H1 (cell line): ENCODE measurements around the gene SAMM50. TPM values are rescaled to one million over a fixed set of nuclear protein-coding genes. Genes with fewer than 3 reads are reported as not detected.

Source experiments
- CTCF ChIA-PET: fragments of 300-600 bp; sonication (Branson Sonifier 250); formaldehyde crosslinking; loops from one replicate; lab custom pipeline; 2021; ENCODE audit not compliant: partially characterized antibody; lab: Charles Lee
- POLR2A ChIA-PET: fragments of 300-600 bp; sonication (Branson Sonifier 250); formaldehyde crosslinking; loops from one replicate; lab custom pipeline; 2021; ENCODE audit warnings: inconsistent platforms; ENCODE audit not compliant: partially characterized antibody; lab: Charles Lee
- DNase-seq, 2 experiments: peaks; one replicate each; pipeline versions ENCODE4 v3.0.0 to v3.0.0-alpha.2; 2010 to 2022; ENCODE audit warnings: low spot score in 2 of 2, low read depth in 1 of 2, mixed read lengths in 1 of 2
- FAIRE-seq: peaks from 2 replicates; lab custom pipeline; 2011; peaks lifted over from hg19 to GRCh38; lab: Jason Lieb, UNC
- H2AFZ ChIP-seq: 2 replicates; pipeline ENCODE4 v1.8.1; 2012; ENCODE audit warnings: low read length, inconsistent platforms
- H2AK5ac ChIP-seq: 2 replicates; pipeline ENCODE4 v1.6.1; 2013; ENCODE audit warnings: low read depth, low read length
- H2BK120ac ChIP-seq: replicated peaks from 2 replicates; pipeline ENCODE3; 2013; ENCODE audit warnings: low read depth, low read length, inconsistent platforms
- H2BK12ac ChIP-seq: 2 replicates; pipeline ENCODE4 v1.6.1; 2013; ENCODE audit warnings: low read depth, low read length
- H2BK15ac ChIP-seq: 2 replicates; pipeline ENCODE4 v1.6.1; 2013; ENCODE audit warnings: low read length
- H2BK20ac ChIP-seq: 2 replicates; pipeline ENCODE4 v1.6.1; 2013; ENCODE audit warnings: low read length
- H2BK5ac ChIP-seq: 2 replicates; pipeline ENCODE4 v1.6.1; 2013; ENCODE audit warnings: low read depth, low read length
- H3K14ac ChIP-seq: 2 replicates; pipeline ENCODE4 v1.6.1; 2013; ENCODE audit warnings: inconsistent platforms; ENCODE audit not compliant: insufficient read length
- H3K18ac ChIP-seq: 2 replicates; pipeline ENCODE4 v1.6.1; 2013; ENCODE audit warnings: low read length; ENCODE audit errors: extremely low read depth
- H3K23ac ChIP-seq: 2 replicates; pipeline ENCODE4 v1.6.1; 2013; ENCODE audit warnings: inconsistent platforms; ENCODE audit not compliant: insufficient read length
- H3K23me2 ChIP-seq: 2 replicates; pipeline ENCODE4 v1.6.1; 2013; ENCODE audit warnings: low read depth, low read length
- H3K27ac ChIP-seq: 2 replicates; pipeline ENCODE4 v1.6.1; 2011; ENCODE audit warnings: low read depth, low read length, inconsistent platforms
- H3K27me3 ChIP-seq, 4 experiments: replicated peaks in 1 of 4; 1 replicate in 1 of 4; 2 replicates in 3 of 4; pipeline versions ENCODE4 v1.6.1 to v1.8.1; 2011 to 2013; ENCODE audit warnings: low read length in 3 of 4, mild to moderate bottlenecking in 3 of 4, inconsistent platforms in 2 of 4, mixed read lengths in 2 of 4, moderate library complexity in 1 of 4; ENCODE audit not compliant: control insufficient read depth in 3 of 4, insufficient read depth in 3 of 4; ENCODE audit errors: extremely low read depth in 1 of 4
- H3K36me3 ChIP-seq, 4 experiments: 2 replicates each; pipeline versions ENCODE4 v1.6.1 to v1.8.1; 2011 to 2013; ENCODE audit warnings: mild to moderate bottlenecking in 4 of 4, low read length in 3 of 4, moderate library complexity in 2 of 4, control low read depth in 1 of 4, inconsistent platforms in 1 of 4; ENCODE audit not compliant: insufficient read depth in 4 of 4, control insufficient read depth in 2 of 4
- H3K4ac ChIP-seq: replicated peaks from 2 replicates; pipeline ENCODE3; 2013; ENCODE audit warnings: low read length, low read depth, mixed read lengths, inconsistent platforms; ENCODE audit not compliant: insufficient read length
- H3K4me1 ChIP-seq, 4 experiments: replicated peaks in 1 of 4; 1 replicate in 1 of 4; 2 replicates in 3 of 4; pipeline versions ENCODE4 v1.6.1 to v1.8.1; 2011 to 2013; ENCODE audit warnings: low read length in 3 of 4, inconsistent platforms in 2 of 4, mixed read lengths in 1 of 4; ENCODE audit not compliant: insufficient read depth in 4 of 4, control insufficient read depth in 3 of 4
- H3K4me2 ChIP-seq, 2 experiments: 2 replicates each; pipeline versions ENCODE4 v1.6.1 to v1.8.1; 2011 to 2013; ENCODE audit warnings: low read depth in 2 of 2, low read length in 2 of 2, control low read depth in 1 of 2, inconsistent platforms in 1 of 2, mild to moderate bottlenecking in 1 of 2; ENCODE audit not compliant: insufficient read depth in 1 of 2
- H3K4me3 ChIP-seq, 4 experiments: fragments of 200-600, 300-600 bp in 1 of 4; sonication (generic), shearing (Covaris generic), sonication (Bioruptor Twin) in 1 of 4; 2 replicates each; pipeline versions ENCODE4 v1.5.1 to v1.8.1; 2011 to 2016; ENCODE audit warnings: low read length in 4 of 4, low read depth in 3 of 4, control low read depth in 2 of 4, inconsistent platforms in 2 of 4, mild to moderate bottlenecking in 2 of 4, mixed read lengths in 1 of 4, moderate library complexity in 1 of 4; ENCODE audit not compliant: insufficient read depth in 2 of 4; ENCODE audit errors: extremely low read depth in 1 of 4
- H3K56ac ChIP-seq: replicated peaks from 2 replicates; pipeline ENCODE3; 2013; ENCODE audit warnings: low read depth, mild to moderate bottlenecking, mixed read lengths, low read length, inconsistent platforms; ENCODE audit not compliant: insufficient read length
- H3K79me1 ChIP-seq: 2 replicates; pipeline ENCODE4 v1.6.1; 2013; ENCODE audit warnings: low read depth, low read length, control low read depth
- H3K79me2 ChIP-seq, 2 experiments: 2 replicates each; pipeline versions ENCODE4 v1.6.1 to v1.8.1; 2012 to 2013; ENCODE audit warnings: low read length in 2 of 2, mild to moderate bottlenecking in 2 of 2, inconsistent platforms in 1 of 2; ENCODE audit not compliant: insufficient read depth in 2 of 2, control insufficient read depth in 1 of 2
- H3K9ac ChIP-seq, 4 experiments: replicated peaks in 1 of 4; 1 replicate in 1 of 4; 2 replicates in 3 of 4; pipeline versions ENCODE4 v1.6.1 to v1.8.1; 2011 to 2013; ENCODE audit warnings: low read depth in 3 of 4, low read length in 3 of 4, control low read depth in 2 of 4, mild to moderate bottlenecking in 2 of 4, moderate library complexity in 2 of 4, inconsistent platforms in 1 of 4; ENCODE audit errors: extremely low read depth in 1 of 4
- H3K9me3 ChIP-seq, 2 experiments: 2 replicates each; pipeline versions ENCODE4 v1.6.1 to v1.8.1; 2012 to 2013; ENCODE audit warnings: mild to moderate bottlenecking in 2 of 2, moderate library complexity in 2 of 2, control low read depth in 1 of 2, inconsistent platforms in 1 of 2, low read depth in 1 of 2, low read length in 1 of 2, mixed read lengths in 1 of 2; ENCODE audit not compliant: insufficient read depth in 2 of 2
- H4K20me1 ChIP-seq, 2 experiments: replicated peaks in 1 of 2; 2 replicates each; pipeline versions ENCODE3 to v1.8.1; 2011 to 2013; ENCODE audit warnings: inconsistent platforms in 2 of 2, low read length in 2 of 2, mild to moderate bottlenecking in 1 of 2; ENCODE audit not compliant: insufficient read depth in 2 of 2, control insufficient read depth in 1 of 2
- H4K5ac ChIP-seq: 2 replicates; pipeline ENCODE4 v1.6.1; 2013; ENCODE audit warnings: low read length, low read depth, mixed read lengths, inconsistent platforms; ENCODE audit not compliant: insufficient read length
- H4K8ac ChIP-seq: 2 replicates; pipeline ENCODE4 v1.8.0; 2013; ENCODE audit warnings: mild to moderate bottlenecking, moderate library complexity, low read length, inconsistent platforms; ENCODE audit not compliant: insufficient read depth; ENCODE audit errors: extremely low read depth
- H4K91ac ChIP-seq: replicated peaks from 2 replicates; pipeline ENCODE3; 2013; ENCODE audit warnings: low read length, mixed read lengths, inconsistent platforms; ENCODE audit not compliant: insufficient read length
- ATF2 ChIP-seq: IDR thresholded peaks from 2 replicates; pipeline ENCODE4 v1.6.1; 2012; ENCODE audit warnings: low read length, inconsistent platforms
- BACH1 ChIP-seq: IDR thresholded peaks from 2 replicates; pipeline ENCODE4 v1.6.1; 2012; ENCODE audit warnings: low read length, improper control_type of control experiment
- CEBPB ChIP-seq: IDR thresholded peaks from 2 replicates; pipeline ENCODE4 v1.6.1; 2012; ENCODE audit warnings: low read depth, low read length
- CREB1 ChIP-seq: IDR thresholded peaks from 2 replicates; pipeline ENCODE4 v1.6.1; 2012; ENCODE audit warnings: inconsistent platforms
- GABPA ChIP-seq: IDR thresholded peaks from 2 replicates; pipeline ENCODE4 v1.6.1; 2011; ENCODE audit warnings: mild to moderate bottlenecking, low read length, moderate library complexity, borderline replicate concordance; ENCODE audit not compliant: insufficient read depth
- GTF2F1 ChIP-seq: IDR thresholded peaks from 2 replicates; pipeline ENCODE4 v1.6.1; 2012; ENCODE audit warnings: low read depth, low read length, improper control_type of control experiment, borderline replicate concordance
- JUND ChIP-seq: IDR thresholded peaks from 2 replicates; pipeline ENCODE4 v1.6.1; 2011; ENCODE audit warnings: mild to moderate bottlenecking, improper control_type of control experiment, low read length
- MAFK ChIP-seq: IDR thresholded peaks from 2 replicates; pipeline ENCODE4 v1.6.1; 2012; ENCODE audit warnings: low read depth, mild to moderate bottlenecking, improper control_type of control experiment, low read length
- POLR2AphosphoS5 ChIP-seq: IDR thresholded peaks from 2 replicates; pipeline ENCODE4 v1.6.1; 2011; ENCODE audit warnings: low read depth, low read length
- POU5F1 ChIP-seq: IDR thresholded peaks from 2 replicates; pipeline ENCODE4 v1.6.1; 2011; ENCODE audit warnings: low read depth, mild to moderate bottlenecking, low read length, moderate library complexity
- RXRA ChIP-seq: IDR thresholded peaks from 2 replicates; pipeline ENCODE4 v1.6.1; 2011; ENCODE audit warnings: low read depth, mild to moderate bottlenecking, low read length, moderate library complexity; ENCODE audit not compliant: insufficient read depth
- SRF ChIP-seq: IDR thresholded peaks from 2 replicates; pipeline ENCODE4 v1.6.1; 2011; ENCODE audit warnings: mild to moderate bottlenecking, low read depth, low read length, moderate library complexity
- TAF1 ChIP-seq: IDR thresholded peaks from 2 replicates; pipeline ENCODE4 v1.6.1; 2011; ENCODE audit warnings: mild to moderate bottlenecking, low read depth, low read length
- TCF12 ChIP-seq: IDR thresholded peaks from 2 replicates; pipeline ENCODE4 v1.6.1; 2011; ENCODE audit warnings: low read depth, mild to moderate bottlenecking, low read length
- WGBS, 2 experiments: shearing (Covaris generic) in 1 of 2; methylation state at CpG; one replicate each; pipeline versions ENCODE4 v1.1.6 to v1.1.7; 2013 to 2015; ENCODE audit warnings: low lambda C conversion rate in 2 of 2, mixed read lengths in 2 of 2, inconsistent platforms in 1 of 2, low coverage in 1 of 2, missing lambda C conversion rate in 1 of 2; ENCODE audit not compliant: insufficient replicate concordance in 2 of 2, insufficient coverage in 1 of 2, insufficient read length in 1 of 2; ENCODE audit errors: extremely low coverage in 1 of 2, missing lambda C conversion rate in 1 of 2; 5-methylcytosine and 5-hydroxymethylcytosine counted together
- polyA plus RNA-seq, 7 experiments: library from polyadenylated mRNA; depleted of rRNA in 3 of 7; stranded (reverse) in 5 of 7; unstranded in 2 of 7; fragments of >200 nt in 5 of 7; fragments of 200-250 nt in 2 of 7; gene quantifications; 1 replicate in 5 of 7; 2 replicates in 1 of 7; 4 replicates in 1 of 7; pipeline versions ENCODE4 v1.2.1 to v1.2.3, GENCODE V29; 2011 to 2013; ENCODE audit warnings: missing spikeins in 2 of 7, mixed read lengths in 2 of 7
- total RNA-seq: library from RNA; stranded (reverse); fragmentation: NEBNext Ultra II Directional; extraction: Animal tissue kit (Norgen Biotek cat#: 25700); gene quantifications from 2 replicates; pipeline ENCODE4 v1.2.1, GENCODE V29; 2021

SAMM50 gene
- total and polyA plus RNA-seq, 2 of the 8 experiments (the other 6 are each of a cell fraction or from before 2014, with no cell fraction given): 45.4 to 70.3 TPM

DNA sequence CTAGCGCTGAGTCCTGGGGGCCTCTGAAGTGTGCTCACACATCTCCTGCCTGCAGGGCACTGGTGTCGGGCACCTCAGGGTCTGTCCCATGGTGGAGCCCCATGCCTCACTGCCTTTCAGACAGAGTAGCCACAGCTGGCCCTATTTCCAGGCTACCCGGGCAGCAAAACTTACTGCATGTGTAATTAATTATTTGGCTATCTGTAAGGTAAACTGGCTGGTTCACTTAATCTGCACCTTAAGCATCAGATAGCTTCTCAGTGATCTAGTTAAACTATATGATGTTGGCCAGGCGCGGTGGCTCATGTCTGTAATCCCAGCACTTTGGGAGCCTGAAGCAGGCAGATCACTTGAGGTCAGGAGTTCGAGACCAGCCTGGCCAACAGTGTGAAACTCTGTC is 26.3 kb upstream of the SAMM50 start:
- Histone ChIP-seq H4K91ac (no peak overlapping the region), H3K27ac (no peak overlapping the region), H2BK5ac (no peak overlapping the region), H3K4me3 (no peak overlapping the region), H2BK12ac (no peak overlapping the region), H3K79me1 (peaks cover 12% of the 10 kb centered on the region), H2BK15ac (no peak overlapping the region), H3K9me3 (no peaks in the 10 kb centered on the region), H3K23ac (no peak overlapping the region), H3K4ac (no peak overlapping the region), H3K4me2 (no peak overlapping the region), H2BK20ac (no peak overlapping the region), H3K18ac (no peak overlapping the region), H3K4me1 (peaks cover 4 to 16% (median 12%) of the 10 kb centered on the region in 4 experiments), H4K8ac (no peak overlapping the region), H3K23me2 (peaks cover 7% of the 10 kb centered on the region; the same call in 1 of the 2 replicates), H2AK5ac (no peak overlapping the region), H3K14ac (no peak overlapping the region), H3K27me3 (no peaks in the 10 kb centered on the region), H3K36me3 (peaks cover 28 to 68% (median 43%) of the 10 kb centered on the region in 4 experiments), H3K9ac (no peak overlapping the region), H2BK120ac (no peak overlapping the region), H2AFZ (no peak overlapping the region), H4K20me1 (peaks cover 3 to 36% of the 10 kb centered on the region in 2 experiments), H4K5ac (no peak overlapping the region), H3K79me2 (peaks cover 0 to 17% of the 10 kb centered on the region in 2 experiments; a peak in 1 of 4 replicates), H3K56ac (no peak overlapping the region)
- POLR2A ChIA-PET: interaction anchor here (2.2 kb wide), 1 partner anchor 16 kb away, joined by 4 read pairs; no protein-coding TSS in a partner anchor
- no peak for DNase-seq
- no peak for FAIRE-seq
- CTCF ChIA-PET: interaction anchor here (1.4 to 2.0 kb wide), 2 partner anchors 17 to 44 kb away, joined by 3 to 10 read pairs; no protein-coding TSS in a partner anchor
- 87% methylated on average over 6 of the region's 6 CpGs; no CpG with 5 or more reads in 1 of the 2 experiments for WGBS, 2 experiments
- no peak for TF ChIP-seq TCF12
- no peak for TF ChIP-seq POLR2AphosphoS5
- TF ChIP-seq POU5F1: no peak
- TF ChIP-seq BACH1: no peak
- no peak for TF ChIP-seq GTF2F1
- no peak for TF ChIP-seq CEBPB
- no peak for TF ChIP-seq MAFK
- TF ChIP-seq JUND: no peak
- TF ChIP-seq GABPA: no peak
- TF ChIP-seq CREB1: no peak
- no peak for TF ChIP-seq SRF
- no peak for TF ChIP-seq ATF2
- no peak for TF ChIP-seq TAF1
- no peak for TF ChIP-seq RXRA
